HEK293 (cell line): ENCODE results near the gene SNRPB2.

ENCODE experiments used
- CTCF ChIA-PET: fragments of 350-600 bp; formaldehyde crosslinking; extraction: SDS; loops from one replicate; lab custom pipeline; 2021; ENCODE audit warnings: antibody characterized with exemption; lab: Yijun Ruan, JAX
- POLR2A ChIA-PET: fragments of 300-600 bp; formaldehyde crosslinking; extraction: SDS; loops from one replicate; lab custom pipeline; 2020; ENCODE audit warnings: antibody characterized with exemption, inconsistent platforms; lab: Yijun Ruan, JAX
- H3K27ac ChIP-seq: fragments of 200-500 bp; sonication (Bioruptor generic); 2 replicates; pipeline ENCODE4 v1.5.1; 2014; ENCODE audit warnings: low read depth, low read length, control low read depth, inconsistent platforms; ENCODE audit errors: extremely low read depth
- H3K36me3 ChIP-seq, 2 experiments: fragments of 200-500 bp in 1 of 2; sonication (Bioruptor generic) in 1 of 2; 1 replicate in 1 of 2; 2 replicates in 1 of 2; pipeline ENCODE4 v1.5.1; 2014 to 2017; ENCODE audit warnings: inconsistent platforms in 2 of 2, low read length in 2 of 2; ENCODE audit not compliant: control insufficient read depth in 2 of 2, insufficient read depth in 1 of 2
- H3K4me1 ChIP-seq: fragments of 200-500 bp; sonication (Bioruptor generic); 2 replicates; pipeline ENCODE4 v1.5.1; 2014; ENCODE audit warnings: mild to moderate bottlenecking, low read length, inconsistent platforms; ENCODE audit not compliant: control insufficient read depth, insufficient read depth
- H3K4me3 ChIP-seq: 2 replicates; pipeline ENCODE4 v1.5.1; 2011; ENCODE audit warnings: low read depth, mild to moderate bottlenecking, control low read depth, low read length, moderate library complexity
- H3K9me3 ChIP-seq: fragments of 200-500 bp; sonication (Bioruptor generic); 2 replicates; pipeline ENCODE4 v1.5.1; 2014; ENCODE audit warnings: low read depth, low read length, inconsistent platforms; ENCODE audit not compliant: control insufficient read depth, insufficient read depth
- IKZF3 ChIP-seq: fragments of 450-650 bp; IDR thresholded peaks from 2 replicates; pipeline ENCODE4 v1.5.0; 2018; ENCODE audit warnings: missing biosample characterization, mild to moderate bottlenecking, missing genetic modification characterization, moderate library complexity
- KLF1 ChIP-seq: fragments of 450-650 bp; formaldehyde crosslinking; IDR thresholded peaks from 2 replicates; pipeline ENCODE4 v1.5.1; 2016; ENCODE audit warnings: missing biosample characterization, missing genetic modification characterization
- ZBTB7A ChIP-seq: fragments of 450-650 bp; formaldehyde crosslinking; IDR thresholded peaks from 2 replicates; pipeline ENCODE4 v1.5.1; 2016; ENCODE audit warnings: low read depth, missing biosample characterization, missing genetic modification characterization
- ZFP3 ChIP-seq: fragments of 450-650 bp; formaldehyde crosslinking; IDR thresholded peaks from 2 replicates; pipeline ENCODE4 v1.5.1; 2016; ENCODE audit warnings: low read depth, missing biosample characterization, missing genetic modification characterization
- ZNF132 ChIP-seq: fragments of 450-650 bp; formaldehyde crosslinking; IDR thresholded peaks from 2 replicates; pipeline ENCODE4 v1.5.1; 2017; ENCODE audit warnings: missing biosample characterization, missing genetic modification characterization, borderline replicate concordance
- ZNF133 ChIP-seq: fragments of 450-650 bp; formaldehyde crosslinking; IDR thresholded peaks from 2 replicates; pipeline ENCODE4 v1.5.1; 2016; ENCODE audit warnings: missing biosample characterization, missing genetic modification characterization
- ZNF174 ChIP-seq: fragments of 450-650 bp; formaldehyde crosslinking; IDR thresholded peaks from 2 replicates; pipeline ENCODE4 v1.5.0; 2017; ENCODE audit warnings: missing biosample characterization, mild to moderate bottlenecking, missing genetic modification characterization
- ZNF202 ChIP-seq: fragments of 450-650 bp; formaldehyde crosslinking; IDR thresholded peaks from 2 replicates; pipeline ENCODE4 v1.5.1; 2016; ENCODE audit warnings: missing biosample characterization, missing genetic modification characterization, borderline replicate concordance
- ZNF398 ChIP-seq: fragments of 450-650 bp; formaldehyde crosslinking; IDR thresholded peaks from 2 replicates; pipeline ENCODE4 v1.5.1; 2017; ENCODE audit warnings: missing biosample characterization, missing genetic modification characterization
- ZNF423 ChIP-seq: fragments of 450-650 bp; formaldehyde crosslinking; IDR thresholded peaks from 2 replicates; pipeline ENCODE4 v1.5.1; 2016; ENCODE audit warnings: missing biosample characterization, missing genetic modification characterization
- ZNF501 ChIP-seq: fragments of 450-650 bp; formaldehyde crosslinking; IDR thresholded peaks from 2 replicates; pipeline ENCODE4 v1.5.1; 2016; ENCODE audit warnings: missing biosample characterization, missing genetic modification characterization
- ZNF510 ChIP-seq: fragments of 450-650 bp; formaldehyde crosslinking; IDR thresholded peaks from 2 replicates; pipeline ENCODE4 v1.5.1; 2018; ENCODE audit warnings: mild to moderate bottlenecking, missing genetic modification characterization, missing biosample characterization; ENCODE audit not compliant: insufficient replicate concordance
- ZNF585B ChIP-seq: fragments of 450-650 bp; formaldehyde crosslinking; IDR thresholded peaks from 2 replicates; pipeline ENCODE4 v1.5.1; 2016; ENCODE audit warnings: missing biosample characterization, missing genetic modification characterization
- ZNF704 ChIP-seq: fragments of 450-650 bp; formaldehyde crosslinking; IDR thresholded peaks from 2 replicates; pipeline ENCODE4 v1.5.1; 2016; ENCODE audit warnings: missing biosample characterization, missing genetic modification characterization
- ZNF76 ChIP-seq: fragments of 450-650 bp; formaldehyde crosslinking; IDR thresholded peaks from 2 replicates; pipeline ENCODE4; 2016; ENCODE audit warnings: low read depth, missing biosample characterization, missing genetic modification characterization, borderline replicate concordance
- ZNF785 ChIP-seq: fragments of 450-650 bp; formaldehyde crosslinking; IDR thresholded peaks from 2 replicates; pipeline ENCODE4 v1.5.1; 2016; ENCODE audit warnings: missing biosample characterization, missing genetic modification characterization
- TF ChIP-seq, protein P1 (sequence below): fragments of 450-650 bp; formaldehyde crosslinking; IDR thresholded peaks from 2 replicates; pipeline ENCODE4 v1.5.1; 2016; ENCODE audit warnings: missing biosample characterization, missing genetic modification characterization
- TF ChIP-seq, protein P2 (sequence below): fragments of 450-650 bp; formaldehyde crosslinking; IDR thresholded peaks from 2 replicates; pipeline ENCODE4 v1.5.1; 2016; ENCODE audit warnings: missing biosample characterization, missing genetic modification characterization
- TF ChIP-seq, protein P3 (sequence below): fragments of 450-650 bp; formaldehyde crosslinking; IDR thresholded peaks from 2 replicates; pipeline ENCODE4 v1.5.1; 2016; ENCODE audit warnings: missing biosample characterization, missing genetic modification characterization
- TF ChIP-seq, protein P4 (sequence below): fragments of 450-650 bp; formaldehyde crosslinking; IDR thresholded peaks from 2 replicates; pipeline ENCODE4 v1.5.1; 2016; ENCODE audit warnings: missing biosample characterization, missing genetic modification characterization, low read depth

SNRPB2 gene

GRCh38 chr20:16703570-16703969 is 26.3 kb upstream of the SNRPB2 start (continued):
- TF ChIP-seq KLF1 (tag by site-specific recombination) (no peak), ZNF398 (tag by site-specific recombination) (no peak)
- TF ChIP-seq, protein P1, sequence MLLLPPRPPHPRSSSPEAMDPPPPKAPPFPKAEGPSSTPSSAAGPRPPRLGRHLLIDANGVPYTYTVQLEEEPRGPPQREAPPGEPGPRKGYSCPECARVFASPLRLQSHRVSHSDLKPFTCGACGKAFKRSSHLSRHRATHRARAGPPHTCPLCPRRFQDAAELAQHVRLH (tag by site-specific recombination) = no peak

- CTCF ChIA-PET = no interaction called here
- no peaks in the 10 kb centered on the region for H3K9me3 ChIP-seq
- no peak overlapping the region for H3K27ac ChIP-seq
- no peak overlapping the region for H3K4me3 ChIP-seq
- no peaks in the 10 kb centered on the region for H3K36me3 ChIP-seq
- POLR2A ChIA-PET = no interaction called here
- TF ChIP-seq, protein P2, sequence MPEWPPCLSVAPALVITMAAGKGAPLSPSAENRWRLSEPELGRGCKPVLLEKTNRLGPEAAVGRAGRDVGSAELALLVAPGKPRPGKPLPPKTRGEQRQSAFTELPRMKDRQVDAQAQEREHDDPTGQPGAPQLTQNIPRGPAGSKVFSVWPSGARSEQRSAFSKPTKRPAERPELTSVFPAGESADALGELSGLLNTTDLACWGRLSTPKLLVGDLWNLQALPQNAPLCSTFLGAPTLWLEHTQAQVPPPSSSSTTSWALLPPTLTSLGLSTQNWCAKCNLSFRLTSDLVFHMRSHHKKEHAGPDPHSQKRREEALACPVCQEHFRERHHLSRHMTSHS (tag by site-specific recombination) = no peak
- TF ChIP-seq, protein P3, sequence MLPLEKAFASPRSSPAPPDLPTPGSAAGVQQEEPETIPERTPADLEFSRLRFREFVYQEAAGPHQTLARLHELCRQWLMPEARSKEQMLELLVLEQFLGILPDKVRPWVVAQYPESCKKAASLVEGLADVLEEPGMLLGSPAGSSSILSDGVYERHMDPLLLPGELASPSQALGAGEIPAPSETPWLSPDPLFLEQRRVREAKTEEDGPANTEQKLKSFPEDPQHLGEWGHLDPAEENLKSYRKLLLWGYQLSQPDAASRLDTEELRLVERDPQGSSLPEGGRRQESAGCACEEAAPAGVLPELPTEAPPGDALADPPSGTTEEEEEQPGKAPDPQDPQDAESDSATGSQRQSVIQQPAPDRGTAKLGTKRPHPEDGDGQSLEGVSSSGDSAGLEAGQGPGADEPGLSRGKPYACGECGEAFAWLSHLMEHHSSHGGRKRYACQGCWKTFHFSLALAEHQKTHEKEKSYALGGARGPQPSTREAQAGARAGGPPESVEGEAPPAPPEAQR (tag by site-specific recombination) = no peak
- TF ChIP-seq ZNF202 (tag by site-specific recombination) (no peak), ZNF132 (no peak), ZNF510 (tag by site-specific recombination) (no peak), ZNF585B (tag by site-specific recombination) (no peak), ZBTB7A (tag by site-specific recombination) (no peak), ZNF76 (tag by site-specific recombination) (no peak), ZNF174 (tag by site-specific recombination) (no peak), ZNF785 (no peak), ZNF501 (no peak), ZNF133 (tag by site-specific recombination) (no peak), ZFP3 (tag by site-specific recombination) (no peak), ZNF423 (tag by site-specific recombination) (no peak), IKZF3 (tag by site-specific recombination) (no peak), ZNF704 (tag by site-specific recombination) (no peak)
- TF ChIP-seq, protein P4, sequence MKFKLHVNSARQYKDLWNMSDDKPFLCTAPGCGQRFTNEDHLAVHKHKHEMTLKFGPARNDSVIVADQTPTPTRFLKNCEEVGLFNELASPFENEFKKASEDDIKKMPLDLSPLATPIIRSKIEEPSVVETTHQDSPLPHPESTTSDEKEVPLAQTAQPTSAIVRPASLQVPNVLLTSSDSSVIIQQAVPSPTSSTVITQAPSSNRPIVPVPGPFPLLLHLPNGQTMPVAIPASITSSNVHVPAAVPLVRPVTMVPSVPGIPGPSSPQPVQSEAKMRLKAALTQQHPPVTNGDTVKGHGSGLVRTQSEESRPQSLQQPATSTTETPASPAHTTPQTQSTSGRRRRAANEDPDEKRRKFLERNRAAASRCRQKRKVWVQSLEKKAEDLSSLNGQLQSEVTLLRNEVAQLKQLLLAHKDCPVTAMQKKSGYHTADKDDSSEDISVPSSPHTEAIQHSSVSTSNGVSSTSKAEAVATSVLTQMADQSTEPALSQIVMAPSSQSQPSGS (tag by site-specific recombination) = no peak
- H3K4me1 ChIP-seq = peaks cover 3% of the 10 kb centered on the region; the same call in 1 of the 2 replicates
Measured at GRCh38 chr20:16707674-16708073, 22.2 kb upstream of the SNRPB2 start.
